Lower leg skin (tissue), 4 donors: Measurements from ENCODE around the gene SLC40A1. TPM values are rescaled to one million over a fixed set of nuclear protein-coding genes. Genes with fewer than 3 reads are reported as not detected.

ENCODE experiments used
- DNase-seq, 2 donors: peaks; one replicate each; pipeline ENCODE4 v3.0.0-alpha.2; 2019; ENCODE audit warnings: low spot score in 2 of 2
- H3K4me3 ChIP-seq: fragments of 200-600 bp; sonication (generic); 2 replicates; pipeline ENCODE4 v1.5.1; 2017; ENCODE audit warnings: mild to moderate bottlenecking, low read depth; ENCODE audit not compliant: poor library complexity, severe bottlenecking
- CTCF ChIP-seq, 3 donors: fragments of 450-650 bp; IDR thresholded peaks; one replicate each; pipeline ENCODE4 v1.5.1; 2016; ENCODE audit warnings: antibody characterized with exemption in 3 of 3, mild to moderate bottlenecking in 3 of 3, moderate library complexity in 2 of 3
- POLR2A ChIP-seq, 2 donors: fragments of 450-650 bp; IDR thresholded peaks; one replicate each; pipeline ENCODE4 v1.6.1; 2016 to 2017; ENCODE audit warnings: antibody characterized with exemption in 2 of 2, mild to moderate bottlenecking in 1 of 2, moderate library complexity in 1 of 2
- WGBS, 2 donors: methylation state at CpG; one replicate each; pipeline ENCODE4 v1.1.5; 2018; 5-methylcytosine and 5-hydroxymethylcytosine counted together
- intact Hi-C: fragments of 100-400 bp; cut with DNase I; formaldehyde crosslinking; loops from one replicate; pipeline ENCODE4 v1.15.0; 2023; ENCODE audit warnings: low total_unique reads
- total RNA-seq, 4 donors: library from RNA; depleted of rRNA; stranded (reverse); fragments of >200 nt; gene quantifications; one replicate each; pipeline ENCODE4 v1.1.0, GENCODE V29; 2016

Gene SLC40A1
- total RNA-seq, 4 donors from 2014 or later = 16.0 to 33.1 (median 18.1) TPM

- DNase-seq = no peak
- TF ChIP-seq CTCF (IDR thresholded peaks at IDR 0.05) = no peak
- TF ChIP-seq POLR2A (IDR thresholded peaks at IDR 0.05) = no peak
- H3K4me3 ChIP-seq = no peak overlapping the region
- WGBS, 2 donors = 89 to 91% methylated on average over 6 of the region's 6 CpGs
- intact Hi-C loops = no loop called here
Measured at GRCh38 chr2:189517847-189518535, 62.6 kb downstream of the SLC40A1 start.

- H3K4me3 ChIP-seq = no peak overlapping the region
- WGBS, 2 donors = 70 to 74% methylated on average over 3 of the region's 3 CpGs
- TF ChIP-seq POLR2A (IDR thresholded peaks at IDR 0.05) (no peak), CTCF (IDR thresholded peaks at IDR 0.05) (no peak)
- no peak for DNase-seq
- intact Hi-C loops = no loop called here
Measured at GRCh38 chr2:189516546-189516945, 64.0 kb downstream of the SLC40A1 start.

GRCh38 chr2:189515264-189515663, 65.3 kb downstream of the SLC40A1 start:
- WGBS, 2 donors = 45 to 61% methylated on average over 1 of the region's 1 CpG
- intact Hi-C loops = no loop called here
- TF ChIP-seq POLR2A (IDR thresholded peaks at IDR 0.05) = no peak
- TF ChIP-seq CTCF (IDR thresholded peaks at IDR 0.05) = no peak
- H3K4me3 ChIP-seq = no peak overlapping the region
- DNase-seq = no peak

GRCh38 chr2:189514104-189514503, 66.5 kb downstream of the SLC40A1 start:
- DNase-seq = no peak
- intact Hi-C loops = no loop called here
- no peak for TF ChIP-seq POLR2A (IDR thresholded peaks at IDR 0.05)
- no peak for TF ChIP-seq CTCF (IDR thresholded peaks at IDR 0.05)
- 92 to 95% methylated on average over 3 of the region's 3 CpGs for WGBS, 2 donors
- no peak overlapping the region for H3K4me3 ChIP-seq

- H3K4me3 ChIP-seq = no peak overlapping the region
- TF ChIP-seq CTCF (IDR thresholded peaks at IDR 0.05) = no peak
- TF ChIP-seq POLR2A (IDR thresholded peaks at IDR 0.05) = no peak
- no peak for DNase-seq
- intact Hi-C loops = no loop called here
- WGBS, 2 donors = 68 to 79% methylated on average over 3 of the region's 3 CpGs
Measured at GRCh38 chr2:189512879-189513278, 67.7 kb downstream of the SLC40A1 start.

GRCh38 chr2:189511960-189512319, 68.6 kb downstream of the SLC40A1 start:
- no peak overlapping the region for H3K4me3 ChIP-seq
- DNase-seq = no peak
- TF ChIP-seq POLR2A (IDR thresholded peaks at IDR 0.05) = no peak
- TF ChIP-seq CTCF (IDR thresholded peaks at IDR 0.05) = no peak
- intact Hi-C loops = no loop called here
